CD8-positive, alpha-beta memory T cell (primary cell): Measurements from ENCODE around the gene HSPA4. TPM values are rescaled to one million over a fixed set of nuclear protein-coding genes. Genes with fewer than 3 reads are reported as not detected.
"Not testable (repeated sequence)": the region's sequence is repeated elsewhere in the genome, so short reads cannot be mapped to it uniquely, and the experiment has no call there.

Experiments used
- CTCF ChIA-PET: fragments of 350-600 bp; sonication (Branson Sonifier 250); formaldehyde crosslinking; loops from one replicate; lab custom pipeline; 2021; ENCODE audit warnings: antibody characterized with exemption; lab: Charles Lee
- POLR2A ChIA-PET: fragments of 350-600 bp; sonication (Branson Sonifier 250); formaldehyde crosslinking; loops from one replicate; lab custom pipeline; 2021; ENCODE audit warnings: antibody characterized with exemption; lab: Charles Lee
- DNase-seq, 5 donors: peaks; one replicate each; pipeline versions ENCODE4 v3.0.0 to v3.0.0-alpha.2; 2020 to 2022; ENCODE audit warnings: mixed read lengths in 1 of 5
- H3K27ac ChIP-seq: one replicate; pipeline ENCODE4 v1.7.0; 2013; ENCODE audit warnings: low read depth, mild to moderate bottlenecking, low read length, moderate library complexity
- H3K27me3 ChIP-seq: 2 replicates; pipeline ENCODE4 v1.7.0; 2013; ENCODE audit warnings: low read length, mild to moderate bottlenecking; ENCODE audit not compliant: insufficient read depth, poor library complexity, severe bottlenecking
- H3K36me3 ChIP-seq: 2 replicates; pipeline ENCODE4 v1.7.0; 2013; ENCODE audit warnings: mild to moderate bottlenecking, low read length, moderate library complexity; ENCODE audit not compliant: insufficient read depth
- H3K4me1 ChIP-seq: 2 replicates; pipeline ENCODE4 v1.7.0; 2013; ENCODE audit warnings: mild to moderate bottlenecking, low read length, moderate library complexity; ENCODE audit not compliant: insufficient read depth
- H3K4me3 ChIP-seq: 2 replicates; pipeline ENCODE4 v1.7.0; 2013; ENCODE audit warnings: mild to moderate bottlenecking, low read length
- H3K9me3 ChIP-seq: 2 replicates; pipeline ENCODE4 v1.7.0; 2013; ENCODE audit warnings: mild to moderate bottlenecking, low read length
- H3K27ac Mint-ChIP-seq, 8 donors: one replicate each; pipeline ENCODE4 v1.8.0; 2020 to 2021; ENCODE audit warnings: mixed read lengths in 8 of 8, mild to moderate bottlenecking in 6 of 8, inconsistent platforms in 3 of 8, moderate library complexity in 3 of 8
- H3K27me3 Mint-ChIP-seq, 2 donors: one replicate each; pipeline ENCODE4 v1.8.0; 2020 to 2021; ENCODE audit warnings: mixed read lengths in 2 of 2, mild to moderate bottlenecking in 1 of 2, moderate library complexity in 1 of 2
- H3K36me3 Mint-ChIP-seq, 3 donors: one replicate each; pipeline ENCODE4 v1.8.0; 2020 to 2021; ENCODE audit warnings: mixed read lengths in 3 of 3, inconsistent platforms in 1 of 3, mild to moderate bottlenecking in 1 of 3
- H3K4me1 Mint-ChIP-seq, 3 donors: one replicate each; pipeline ENCODE4 v1.8.0; 2020 to 2021; ENCODE audit warnings: mixed read lengths in 3 of 3, inconsistent platforms in 1 of 3, mild to moderate bottlenecking in 1 of 3
- H3K4me3 Mint-ChIP-seq, 7 donors: one replicate each; pipeline ENCODE4 v1.8.0; 2020 to 2021; ENCODE audit warnings: mixed read lengths in 7 of 7, mild to moderate bottlenecking in 6 of 7, moderate library complexity in 4 of 7, inconsistent platforms in 2 of 7
- H3K9me3 Mint-ChIP-seq, 5 donors: one replicate each; pipeline ENCODE4 v1.8.0; 2020 to 2022; ENCODE audit warnings: mixed read lengths in 5 of 5, mild to moderate bottlenecking in 3 of 5, moderate library complexity in 2 of 5, inconsistent platforms in 1 of 5
- polyA plus RNA-seq: library from polyadenylated mRNA; unstranded; fragments of 300-500 nt; fragmentation: Illumina TruSeq; gene quantifications from one replicate; pipeline ENCODE4 v1.2.3, GENCODE V29; 2021
- total RNA-seq, 2 experiments: library from RNA; stranded (reverse); gene quantifications; one replicate each; pipeline ENCODE4 v1.2.3, GENCODE V29; 2021

HSPA4 gene
- total and polyA plus RNA-seq, 3 experiments from 2014 or later = 39.8 to 244 (median 236) TPM

DNA sequence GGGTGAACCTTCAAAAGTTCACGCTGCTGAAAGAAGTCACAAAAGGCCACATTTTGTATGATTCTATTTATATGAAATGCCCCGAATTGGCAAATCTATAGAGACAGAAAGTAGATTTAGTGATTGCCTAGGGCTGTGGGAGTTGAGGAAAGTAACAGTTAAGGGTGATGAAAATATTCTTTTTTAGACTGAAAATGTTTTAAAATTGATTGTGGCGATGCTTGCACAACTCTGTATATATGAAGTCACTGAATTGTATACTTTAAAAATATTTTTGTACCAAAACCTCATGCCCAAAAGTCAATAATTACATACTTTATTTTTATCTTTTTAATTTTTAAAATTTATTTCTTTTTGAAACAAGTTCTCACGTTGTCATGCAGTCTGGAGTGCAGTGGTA, 30.3 kb downstream of the HSPA4 start:
- no peaks in the 10 kb centered on the region for H3K36me3 ChIP-seq
- H3K9me3 ChIP-seq = no peaks in the 10 kb centered on the region
- H3K4me1 ChIP-seq = no peaks in the 10 kb centered on the region
- CTCF ChIA-PET = no interaction called here
- Mint-ChIP-seq H3K27me3 (no peaks in the 10 kb centered on the region), H3K9me3 (no peaks in the 10 kb centered on the region), H3K36me3 (peaks cover 3 to 72% (median 15%) of the 10 kb centered on the region in 3 donors), H3K4me1 (peaks cover 20 to 30% (median 28%) of the 10 kb centered on the region in 3 donors), H3K27ac (peak overlapping the region in 1 of 8 donors; percentile 48), H3K4me3 (no peak overlapping the region)
- H3K27ac ChIP-seq = no peak overlapping the region
- POLR2A ChIA-PET = no interaction called here
- no peaks in the 10 kb centered on the region for H3K27me3 ChIP-seq
- no peak for DNase-seq
- no peak overlapping the region for H3K4me3 ChIP-seq

GRCh38 chr5:133083901-133084300, 32.1 kb downstream of the HSPA4 start:
- ChIA-PET POLR2A (no interaction called here), CTCF (no interaction called here)
- H3K4me3 ChIP-seq = no peak overlapping the region
- H3K36me3 ChIP-seq = no peaks in the 10 kb centered on the region
- H3K27ac Mint-ChIP-seq = peak overlapping the region in 2 of 8 donors; percentile 2 to 32
- H3K27me3 ChIP-seq = no peaks in the 10 kb centered on the region
- no peaks in the 10 kb centered on the region for H3K9me3 ChIP-seq
- no peaks in the 10 kb centered on the region for H3K9me3 Mint-ChIP-seq
- no peaks in the 10 kb centered on the region for H3K4me1 ChIP-seq
- H3K27me3 Mint-ChIP-seq = no peaks in the 10 kb centered on the region
- H3K27ac ChIP-seq = no peak overlapping the region
- no peak overlapping the region for H3K4me3 Mint-ChIP-seq
- peaks cover 17 to 25% (median 22%) of the 10 kb centered on the region in 3 donors for H3K4me1 Mint-ChIP-seq
- DNase-seq = no peak
- H3K36me3 Mint-ChIP-seq = peaks cover 3 to 74% (median 14%) of the 10 kb centered on the region in 3 donors

GRCh38 chr5:133085171-133085570, 33.4 kb downstream of the HSPA4 start:
- H3K27me3 Mint-ChIP-seq, H3K27me3 ChIP-seq, CTCF ChIA-PET, H3K36me3 ChIP-seq, H3K4me3 Mint-ChIP-seq, POLR2A ChIA-PET, H3K27ac ChIP-seq, DNase-seq, H3K4me3 ChIP-seq, H3K4me1 ChIP-seq, H3K27ac Mint-ChIP-seq, H3K9me3 ChIP-seq, H3K9me3 Mint-ChIP-seq: not testable (repeated sequence)
- H3K4me1 Mint-ChIP-seq = peaks cover 9 to 15% (median 12%) of the 10 kb centered on the region in 3 donors
- H3K36me3 Mint-ChIP-seq = peaks cover 3 to 77% (median 19%) of the 10 kb centered on the region in 3 donors

- ChIA-PET POLR2A (no interaction called here), CTCF (no interaction called here)
- peaks cover 4 to 10% (median 8%) of the 10 kb centered on the region in 3 donors for H3K4me1 Mint-ChIP-seq
- H3K27me3 Mint-ChIP-seq = no peaks in the 10 kb centered on the region
- Histone ChIP-seq H3K36me3 (peaks cover 18% of the 10 kb centered on the region), H3K27me3 (no peaks in the 10 kb centered on the region), H3K27ac (no peak overlapping the region), H3K4me3 (no peak overlapping the region), H3K4me1 (no peaks in the 10 kb centered on the region), H3K9me3 (no peaks in the 10 kb centered on the region)
- H3K27ac Mint-ChIP-seq = peak overlapping the region in 2 of 8 donors; percentile 38 to 72
- H3K36me3 Mint-ChIP-seq = peaks cover 3 to 78% (median 26%) of the 10 kb centered on the region in 3 donors
- no peak for DNase-seq
- no peaks in the 10 kb centered on the region for H3K9me3 Mint-ChIP-seq
- H3K4me3 Mint-ChIP-seq = no peak overlapping the region
Measured at GRCh38 chr5:133086366-133086875, 34.6 kb downstream of the HSPA4 start.

DNA sequence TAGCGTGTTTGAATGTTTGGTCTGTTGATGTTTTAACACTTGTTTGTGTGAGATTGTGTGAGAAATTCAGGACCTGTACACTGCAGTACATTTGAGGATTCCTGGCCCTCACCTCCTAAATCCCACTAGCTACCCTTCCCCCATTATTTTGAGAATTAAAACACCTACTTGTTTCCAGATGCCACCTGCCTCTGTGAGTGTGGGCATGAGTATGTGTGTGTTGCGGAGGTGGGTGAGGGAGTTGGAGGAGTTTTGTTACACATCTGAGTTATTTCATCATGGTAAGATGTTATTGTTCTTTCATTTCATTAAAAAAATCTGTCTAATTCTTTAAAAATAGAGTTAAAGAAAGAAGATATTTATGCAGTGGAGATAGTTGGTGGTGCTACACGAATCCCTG, 36.3 kb downstream of the HSPA4 start:
- H3K9me3 Mint-ChIP-seq = no peaks in the 10 kb centered on the region
- H3K4me3 ChIP-seq = no peak overlapping the region
- peaks cover 7 to 81% (median 29%) of the 10 kb centered on the region in 3 donors for H3K36me3 Mint-ChIP-seq
- no peaks in the 10 kb centered on the region for H3K9me3 ChIP-seq
- H3K27ac Mint-ChIP-seq = peak overlapping the region in 1 of 8 donors; percentile 46
- H3K27me3 ChIP-seq = no peaks in the 10 kb centered on the region
- CTCF ChIA-PET = no interaction called here
- no peak for DNase-seq
- H3K4me1 ChIP-seq = no peaks in the 10 kb centered on the region
- no peak overlapping the region for H3K4me3 Mint-ChIP-seq
- H3K36me3 ChIP-seq = peaks cover 18% of the 10 kb centered on the region
- POLR2A ChIA-PET = no interaction called here
- no peaks in the 10 kb centered on the region for H3K27me3 Mint-ChIP-seq
- H3K4me1 Mint-ChIP-seq = peaks cover 3 to 4% (median 4%) of the 10 kb centered on the region in 3 donors
- no peak overlapping the region for H3K27ac ChIP-seq

DNA sequence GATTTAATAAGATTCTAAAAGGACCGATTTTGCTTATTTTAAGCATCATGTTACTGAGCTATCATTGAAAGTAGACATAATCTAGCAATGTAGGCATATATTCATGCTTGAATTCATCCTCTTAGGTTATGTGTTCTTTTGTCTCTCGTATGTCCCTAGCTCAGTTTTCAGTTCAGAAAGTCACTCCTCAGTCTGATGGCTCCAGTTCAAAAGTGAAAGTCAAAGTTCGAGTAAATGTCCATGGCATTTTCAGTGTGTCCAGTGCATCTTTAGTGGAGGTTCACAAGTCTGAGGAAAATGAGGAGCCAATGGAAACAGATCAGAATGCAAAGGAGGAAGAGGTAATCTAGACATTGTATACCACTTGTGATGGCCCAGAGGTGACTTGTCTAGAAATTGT, 39.2 kb downstream of the HSPA4 start:
- Histone ChIP-seq H3K27me3 (no peaks in the 10 kb centered on the region), H3K27ac (no peak overlapping the region), H3K36me3 (peaks cover 22% of the 10 kb centered on the region), H3K4me1 (no peaks in the 10 kb centered on the region), H3K4me3 (no peak overlapping the region), H3K9me3 (no peaks in the 10 kb centered on the region)
- ChIA-PET POLR2A (no interaction called here), CTCF (no interaction called here)
- Mint-ChIP-seq H3K27me3 (no peaks in the 10 kb centered on the region), H3K36me3 (peaks cover 7 to 80% (median 37%) of the 10 kb centered on the region in 3 donors), H3K27ac (peak overlapping the region in 2 of 8 donors; percentile 31 to 39), H3K4me3 (no peak overlapping the region), H3K4me1 (peaks cover 0 to 4% (median 0%) of the 10 kb centered on the region in 3 donors), H3K9me3 (no peaks in the 10 kb centered on the region)
- no peak for DNase-seq

DNA sequence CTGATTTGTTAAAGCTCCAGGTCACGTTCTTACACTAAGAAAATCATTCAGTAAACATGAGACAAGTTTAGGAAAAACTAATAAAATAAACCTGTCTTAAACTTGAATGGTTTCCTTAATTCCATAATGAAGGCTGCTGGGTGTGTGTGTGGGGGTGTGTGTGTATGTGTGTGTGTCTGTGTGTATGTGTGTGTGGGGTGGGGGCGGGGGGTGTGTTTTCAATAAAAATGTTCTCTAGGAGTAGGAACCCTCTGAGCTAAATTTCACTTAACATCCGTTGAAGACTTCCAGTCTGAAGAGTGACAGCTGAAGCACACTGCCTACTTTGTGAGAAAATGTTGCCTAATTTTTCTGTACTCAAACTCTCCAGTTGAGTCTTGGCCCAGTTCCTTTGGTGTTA, 54.5 kb downstream of the HSPA4 start:
- H3K9me3 ChIP-seq = no peaks in the 10 kb centered on the region
- H3K4me1 Mint-ChIP-seq = peaks cover 12 to 27% (median 18%) of the 10 kb centered on the region in 3 donors
- H3K4me3 Mint-ChIP-seq = no peak overlapping the region
- POLR2A ChIA-PET = no interaction called here
- H3K27ac Mint-ChIP-seq = no peak overlapping the region
- no peaks in the 10 kb centered on the region for H3K9me3 Mint-ChIP-seq
- H3K4me3 ChIP-seq = no peak overlapping the region
- no peak overlapping the region for H3K27ac ChIP-seq
- peaks cover 11% of the 10 kb centered on the region for H3K4me1 ChIP-seq
- DNase-seq = no peak
- H3K36me3 Mint-ChIP-seq = peaks cover 0 to 43% (median 12%) of the 10 kb centered on the region in 3 donors
- H3K27me3 Mint-ChIP-seq = peaks cover 0 to 3% of the 10 kb centered on the region in 2 donors
- no peaks in the 10 kb centered on the region for H3K27me3 ChIP-seq
- peaks cover 31% of the 10 kb centered on the region for H3K36me3 ChIP-seq
- CTCF ChIA-PET = interaction anchor here (1.2 kb wide), 1 partner anchor 9 kb away, joined by 3 read pairs; no protein-coding TSS in a partner anchor

DNA sequence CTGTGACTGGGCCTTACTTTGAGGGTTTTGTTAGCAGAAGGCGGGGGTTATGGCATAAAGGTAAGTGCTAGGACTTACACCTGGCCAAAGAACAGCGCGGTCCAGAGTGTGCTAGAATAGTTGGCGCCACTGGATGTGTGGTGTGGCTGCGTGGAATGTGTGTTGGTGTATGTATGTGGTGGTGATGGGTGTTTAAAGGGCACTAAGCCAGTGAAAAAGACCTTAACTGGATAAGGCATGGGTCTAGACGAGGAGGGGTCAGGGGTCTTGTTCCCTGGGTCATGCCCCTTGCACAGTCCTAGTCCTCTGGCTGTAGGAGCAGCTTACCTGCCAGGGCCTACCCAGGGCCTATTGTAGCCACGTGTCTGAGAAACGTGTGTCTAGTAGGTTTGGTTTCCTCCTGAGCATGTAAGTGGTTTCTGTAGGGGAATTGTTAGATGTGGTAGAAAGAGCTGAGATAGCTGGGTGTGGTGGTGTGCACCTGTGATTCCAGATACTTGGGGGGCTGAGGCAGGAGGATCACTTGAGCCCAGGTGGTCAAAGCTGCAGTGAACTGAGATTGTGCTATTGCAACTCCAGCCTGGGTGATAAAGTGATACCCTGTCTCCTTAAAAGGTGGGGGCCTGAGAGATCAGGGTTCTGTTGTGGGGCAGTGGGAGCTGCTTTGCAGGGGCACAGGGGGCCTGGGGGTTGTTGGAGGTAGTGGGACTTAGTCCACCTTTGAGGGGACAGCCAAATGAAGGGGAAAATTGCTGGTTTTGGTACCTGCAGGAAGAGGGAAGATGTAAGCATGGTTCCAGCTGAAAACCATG, 55.2 kb downstream of the HSPA4 start:
- Histone ChIP-seq H3K27me3 (no peaks in the 10 kb centered on the region), H3K4me3 (no peak overlapping the region), H3K9me3 (no peaks in the 10 kb centered on the region), H3K4me1 (peaks cover 13% of the 10 kb centered on the region), H3K36me3 (peaks cover 30% of the 10 kb centered on the region), H3K27ac (no peak overlapping the region)
- H3K27me3 Mint-ChIP-seq = peaks cover 0 to 3% of the 10 kb centered on the region in 2 donors
- peaks cover 12 to 28% (median 20%) of the 10 kb centered on the region in 3 donors for H3K4me1 Mint-ChIP-seq
- no peaks in the 10 kb centered on the region for H3K9me3 Mint-ChIP-seq
- POLR2A ChIA-PET = no interaction called here
- CTCF ChIA-PET = no interaction called here
- peak overlapping the region in 2 of 8 donors; percentile 4 to 5 for H3K27ac Mint-ChIP-seq
- H3K4me3 Mint-ChIP-seq = no peak overlapping the region
- peak in 1 of 5 donors; percentile 14 for DNase-seq
- H3K36me3 Mint-ChIP-seq = peaks cover 0 to 39% (median 12%) of the 10 kb centered on the region in 3 donors
